GOT3 (cell line): ENCODE measurements around the gene SUN1.

Source experiments
- DNase-seq: peaks from one replicate; lab custom pipeline; 2025; ENCODE audit warnings: mixed read lengths; lab: John Stamatoyannopoulos, UW

The SUN1 gene

DNA sequence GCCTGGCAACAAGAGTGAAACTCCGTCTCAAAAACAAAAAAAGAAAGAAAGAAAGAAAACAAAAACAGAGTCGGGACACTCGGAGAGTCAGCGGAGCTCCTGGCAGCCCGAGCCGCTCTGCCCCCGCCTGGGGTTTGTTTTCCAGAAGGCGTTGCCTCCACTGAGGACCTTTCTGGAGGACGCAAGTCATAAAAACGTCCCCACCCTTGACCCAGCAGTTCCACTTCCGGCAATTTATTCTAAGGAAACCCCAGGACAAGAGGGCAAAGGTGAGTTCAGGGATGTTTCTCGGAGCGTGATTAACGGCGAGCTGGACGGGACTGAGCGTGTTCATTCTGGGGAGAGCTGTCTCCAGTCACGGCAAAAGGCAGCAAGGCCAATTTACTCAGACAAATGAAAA lies 27.0 kb upstream of the SUN1 start:
- DNase-seq, result no peak

DNA sequence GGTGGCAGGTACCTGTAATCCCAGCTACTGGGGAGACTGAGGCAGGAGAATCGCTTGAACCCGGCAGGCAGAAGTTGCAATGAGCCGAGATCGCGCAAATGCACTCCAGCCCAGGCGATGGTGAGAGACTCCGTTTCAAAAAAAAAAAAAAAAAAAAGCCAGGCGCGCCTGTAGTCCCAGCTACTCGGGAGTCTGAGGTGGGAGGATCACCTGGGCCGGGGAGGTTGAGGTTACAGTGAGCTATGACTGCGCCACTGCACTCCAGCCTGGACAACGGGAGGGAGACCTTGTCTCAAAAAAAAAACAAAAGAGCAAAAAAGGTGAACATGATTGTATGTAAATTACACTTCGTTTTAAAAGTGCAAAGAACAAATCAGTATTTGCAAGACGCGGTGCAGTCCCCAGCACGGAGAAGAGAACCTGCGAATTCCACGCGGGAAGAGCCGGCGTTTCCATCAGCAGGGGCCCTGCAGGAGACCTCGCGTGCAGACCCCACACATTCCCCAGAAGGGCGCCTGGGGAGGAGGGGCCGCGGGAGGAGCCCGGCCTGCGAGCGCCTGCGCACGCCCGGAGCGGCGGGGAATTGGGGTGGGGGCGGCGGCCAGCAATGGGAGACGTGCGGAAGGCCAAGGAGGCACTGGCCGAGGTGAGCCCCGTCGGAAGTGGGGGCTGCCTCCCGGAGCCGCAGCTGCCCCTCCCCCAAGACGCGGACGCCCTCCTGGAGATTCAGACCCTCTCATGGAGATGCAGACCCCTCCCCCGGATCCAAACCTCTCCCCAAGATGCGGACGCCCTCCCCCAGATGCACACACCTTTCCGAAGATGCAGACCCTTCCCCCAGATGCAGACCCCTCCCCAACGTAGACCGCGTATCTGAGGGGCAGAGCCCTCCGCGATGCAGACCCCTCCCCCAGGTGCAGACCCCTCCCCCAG lies 16.7 kb upstream of the SUN1 start:
- DNase-seq, result no peak

DNA sequence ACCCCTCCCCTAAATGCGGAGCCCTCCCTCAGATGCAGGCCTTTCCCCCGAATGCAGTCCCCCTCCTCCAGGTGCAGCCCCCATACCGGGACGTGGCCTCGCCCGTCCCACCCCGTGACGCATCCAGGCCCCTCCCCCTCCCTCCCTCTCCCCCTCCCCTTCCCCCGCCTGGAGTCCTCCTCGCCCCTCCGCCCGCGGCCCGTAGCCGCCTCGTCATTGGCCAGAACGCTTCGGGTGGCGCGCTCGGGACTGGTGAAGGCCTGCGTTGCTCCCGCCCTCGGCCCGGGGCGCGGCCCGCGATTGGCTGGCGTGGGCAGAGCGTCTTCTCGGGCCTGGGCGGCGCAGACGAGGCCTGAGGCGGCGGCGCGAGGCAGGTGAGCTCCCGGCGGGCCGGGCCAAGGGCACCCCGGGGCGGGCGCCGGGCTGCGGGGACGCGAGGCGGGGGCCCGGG lies 16.0 kb upstream of the SUN1 start:
- peak; percentile 94 for DNase-seq

DNA sequence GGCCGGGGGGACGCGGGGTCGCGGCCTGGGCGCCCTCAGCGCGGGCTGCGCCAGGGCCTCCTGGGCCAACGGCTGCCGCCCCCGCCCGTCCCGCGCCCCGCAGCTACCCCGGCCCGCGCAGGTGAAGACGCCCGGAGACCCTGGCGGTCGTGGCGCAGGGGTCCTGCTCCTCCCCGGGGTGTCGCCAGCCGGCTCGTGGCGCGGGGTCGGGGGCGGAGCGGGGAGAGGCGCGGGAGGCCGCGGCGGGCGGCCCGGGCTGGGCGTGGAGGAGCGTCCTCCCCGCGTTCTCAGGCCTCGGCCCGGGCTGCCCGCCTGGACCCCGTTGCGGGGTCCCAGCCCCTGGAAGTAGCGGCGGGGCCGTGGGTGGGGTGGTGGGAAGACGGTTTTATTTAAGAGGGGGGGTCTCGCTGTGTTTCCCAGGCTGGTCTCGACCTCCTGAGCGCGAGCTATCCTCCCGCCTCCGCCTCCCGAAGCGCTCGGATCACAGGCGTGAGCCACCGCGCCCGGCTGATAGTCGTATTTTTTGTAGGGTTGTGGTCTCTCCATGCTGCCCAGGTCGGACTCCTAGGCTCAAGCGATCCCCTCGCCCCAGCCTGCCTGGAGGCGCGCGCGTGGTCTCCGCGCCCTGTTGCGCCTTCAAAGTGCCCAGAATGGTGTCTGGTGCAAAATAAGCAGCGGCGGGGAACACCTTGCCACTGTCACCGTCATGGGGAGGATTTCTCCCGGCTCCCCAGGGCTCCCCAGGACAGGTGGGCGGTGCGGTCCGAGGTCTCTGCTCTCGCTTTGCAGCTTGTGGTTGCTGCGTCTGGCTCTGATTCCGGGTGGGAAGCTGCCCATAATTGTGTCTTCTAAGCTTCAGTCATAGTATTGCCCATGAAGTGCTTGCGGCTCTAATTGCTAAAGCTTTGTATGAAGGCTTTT lies 15.3 kb upstream of the SUN1 start:
- no peak for DNase-seq

DNA sequence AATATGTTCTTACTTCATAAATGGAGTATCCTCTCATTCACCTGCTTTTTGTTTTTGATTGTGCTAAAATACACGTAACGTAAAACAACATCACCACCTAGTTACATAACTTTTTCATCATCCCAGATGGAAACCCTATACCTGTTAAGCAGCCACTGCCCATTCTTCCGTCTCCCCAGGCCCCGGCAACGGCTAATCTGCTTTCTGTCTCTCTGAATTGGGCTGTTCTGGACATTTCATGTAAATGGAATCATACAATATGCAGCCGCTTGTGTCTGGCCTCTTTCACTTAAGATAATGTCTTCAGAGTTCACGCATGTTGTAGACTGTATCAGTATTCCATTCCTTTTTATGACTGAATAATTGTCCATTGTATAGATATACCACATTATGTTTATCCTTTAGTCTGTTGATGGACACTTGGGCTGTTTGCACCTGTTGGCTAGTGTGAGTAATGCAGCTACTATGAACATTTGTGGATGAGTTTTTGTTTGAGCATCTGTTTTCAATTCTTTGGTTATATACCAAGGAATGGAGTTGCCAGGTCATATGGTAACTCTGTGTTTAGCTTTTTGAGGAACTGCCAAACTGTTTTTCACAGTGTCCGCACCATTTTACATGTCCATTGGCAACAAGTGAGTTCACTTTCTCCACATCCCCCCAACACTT lies 14.1 kb upstream of the SUN1 start:
- no peak for DNase-seq

DNA sequence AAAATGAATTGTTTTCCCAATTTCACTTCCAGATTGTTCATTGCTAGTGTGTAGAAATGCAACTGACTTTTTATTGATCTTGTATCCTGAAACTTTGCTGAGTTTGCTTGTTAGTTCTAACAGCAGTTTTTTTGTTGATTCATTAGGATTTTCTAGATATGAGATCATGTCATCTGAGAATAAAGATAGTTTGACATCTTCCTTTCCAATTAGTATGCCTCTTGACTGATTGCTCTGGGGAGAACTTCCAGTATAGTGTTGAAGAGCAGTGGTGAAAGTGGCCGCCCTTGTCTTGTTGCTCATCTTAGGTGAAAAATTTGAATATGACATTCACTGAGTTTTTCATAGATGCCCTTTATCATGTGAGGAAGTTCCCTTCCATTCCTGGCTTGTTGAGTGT lies 11.9 kb upstream of the SUN1 start:
- DNase-seq, result no peak

DNA sequence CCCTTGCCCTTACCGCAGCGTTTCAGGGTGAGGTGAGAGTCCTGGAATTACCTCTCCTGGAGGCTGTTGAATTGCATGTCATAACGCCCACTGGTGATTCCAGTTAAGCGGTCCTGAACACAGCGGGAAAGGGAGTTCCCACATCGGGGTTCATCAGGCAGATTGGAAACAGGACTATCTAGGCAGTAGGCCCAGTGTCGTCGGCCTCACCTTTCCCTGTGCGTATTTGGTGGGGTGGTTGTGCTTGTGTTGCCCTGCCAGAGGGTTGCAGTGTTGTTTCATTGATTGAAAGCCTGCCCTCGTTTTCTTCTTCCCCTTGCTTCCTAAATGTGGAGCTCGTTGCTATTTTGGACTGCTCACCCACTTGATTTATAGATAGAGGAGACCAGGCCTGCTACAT lies 10.6 kb upstream of the SUN1 start:
- no peak for DNase-seq

DNA sequence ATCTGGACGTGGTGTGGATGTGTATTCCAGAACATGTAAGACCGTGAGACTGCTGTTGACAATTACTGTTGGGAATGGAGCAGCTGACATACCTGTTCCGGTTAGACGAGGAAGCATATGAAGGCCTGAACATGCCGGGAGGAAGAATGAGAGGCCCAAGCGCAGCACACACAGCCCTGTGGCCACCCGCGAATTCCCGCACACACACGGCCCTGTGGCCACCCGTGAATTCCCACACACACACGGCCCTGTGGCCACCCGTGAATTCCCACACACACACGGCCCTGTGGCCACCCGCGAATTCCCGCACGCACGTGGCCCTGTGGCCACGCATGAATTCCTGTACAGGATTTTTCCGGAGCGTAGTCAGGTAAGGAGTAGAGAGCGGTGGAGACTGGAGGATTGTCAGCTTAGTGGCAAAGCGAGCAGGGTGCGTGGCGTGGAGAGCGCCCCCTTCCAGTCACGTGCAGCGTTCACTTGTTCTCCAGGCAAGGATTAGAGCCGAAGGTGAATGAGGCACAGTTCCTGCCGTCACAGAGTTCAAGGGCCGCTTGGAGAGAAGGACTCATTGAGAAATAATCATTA lies 9.5 kb upstream of the SUN1 start:
- DNase-seq, result no peak

DNA sequence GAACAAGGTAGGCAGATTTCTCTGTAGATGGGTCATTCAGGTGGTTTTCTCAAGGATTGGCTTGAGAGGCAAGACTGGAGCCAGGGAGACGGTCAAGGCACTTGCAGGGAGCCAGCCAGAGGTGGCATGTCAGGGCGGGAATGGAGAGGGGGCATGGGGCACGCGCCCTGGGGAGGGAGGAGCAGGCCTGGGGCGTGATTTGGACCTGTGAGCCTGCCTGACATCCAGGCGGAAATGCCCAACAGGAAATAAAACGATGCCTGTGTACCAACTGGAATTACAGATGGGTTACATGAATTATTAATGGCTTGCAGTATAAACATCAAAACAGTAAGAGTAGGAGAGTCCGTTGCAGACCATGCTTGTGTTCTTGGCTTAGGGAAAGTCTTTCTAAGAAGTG lies 8.6 kb upstream of the SUN1 start:
- DNase-seq, result no peak

DNA sequence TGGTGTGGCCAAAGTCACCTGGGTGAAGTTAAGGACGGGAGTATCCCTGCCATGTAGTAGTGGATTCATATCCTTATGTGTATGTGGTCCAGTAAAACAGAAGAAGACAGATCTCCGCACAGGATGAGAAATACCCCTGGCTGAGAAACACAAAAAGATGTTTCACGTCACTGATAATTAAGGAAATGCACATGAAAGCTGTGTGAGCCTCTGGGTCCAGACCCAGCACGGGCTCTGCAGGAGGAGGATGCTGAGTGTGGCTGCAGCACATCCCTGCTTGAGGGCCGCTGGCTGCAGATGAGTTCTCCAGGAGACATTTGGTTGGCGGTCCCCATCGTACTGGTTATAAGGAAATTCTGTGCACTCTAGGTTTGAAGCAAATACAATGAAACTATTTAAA lies 8.2 kb upstream of the SUN1 start:
- DNase-seq, result no peak

DNA sequence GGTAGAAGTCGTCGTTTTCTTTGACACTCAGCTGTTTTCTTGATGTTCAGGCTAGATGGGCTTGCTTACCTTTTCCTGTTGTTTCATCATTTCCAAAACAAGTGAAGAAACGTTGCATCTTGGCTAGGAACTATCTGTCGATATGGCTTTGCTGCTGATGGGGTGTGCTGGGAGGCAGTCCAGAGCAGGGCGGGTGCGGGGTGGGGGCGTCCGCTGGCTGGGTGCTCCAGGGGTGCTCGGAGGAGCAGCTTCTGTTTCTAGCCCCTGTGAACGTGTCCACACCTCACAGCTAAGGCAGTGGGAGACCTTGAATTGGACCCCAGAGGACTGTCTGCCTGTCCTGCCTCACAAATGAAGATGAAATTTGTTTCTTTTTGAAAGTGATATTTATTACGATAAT lies 7.6 kb upstream of the SUN1 start:
- no peak for DNase-seq

DNA sequence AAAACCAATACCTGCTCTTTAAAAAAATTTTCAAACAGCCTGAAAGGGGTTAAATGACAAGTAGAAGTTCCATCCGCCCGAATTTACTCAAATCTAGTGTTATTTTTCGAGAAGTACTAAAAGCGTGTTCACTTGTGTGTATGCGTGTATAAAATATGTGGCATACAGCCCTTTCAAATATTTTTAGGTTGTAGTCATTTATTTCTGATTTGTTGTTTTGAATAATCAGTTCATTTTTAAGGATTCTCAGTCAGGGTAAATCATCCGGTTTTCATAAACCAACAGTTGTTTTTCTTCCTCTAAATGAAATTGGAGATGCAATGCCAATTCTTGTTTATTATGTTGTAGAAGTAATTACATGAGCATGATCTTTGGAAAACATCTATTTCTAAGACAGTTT lies 6.9 kb upstream of the SUN1 start:
- no peak for DNase-seq

DNA sequence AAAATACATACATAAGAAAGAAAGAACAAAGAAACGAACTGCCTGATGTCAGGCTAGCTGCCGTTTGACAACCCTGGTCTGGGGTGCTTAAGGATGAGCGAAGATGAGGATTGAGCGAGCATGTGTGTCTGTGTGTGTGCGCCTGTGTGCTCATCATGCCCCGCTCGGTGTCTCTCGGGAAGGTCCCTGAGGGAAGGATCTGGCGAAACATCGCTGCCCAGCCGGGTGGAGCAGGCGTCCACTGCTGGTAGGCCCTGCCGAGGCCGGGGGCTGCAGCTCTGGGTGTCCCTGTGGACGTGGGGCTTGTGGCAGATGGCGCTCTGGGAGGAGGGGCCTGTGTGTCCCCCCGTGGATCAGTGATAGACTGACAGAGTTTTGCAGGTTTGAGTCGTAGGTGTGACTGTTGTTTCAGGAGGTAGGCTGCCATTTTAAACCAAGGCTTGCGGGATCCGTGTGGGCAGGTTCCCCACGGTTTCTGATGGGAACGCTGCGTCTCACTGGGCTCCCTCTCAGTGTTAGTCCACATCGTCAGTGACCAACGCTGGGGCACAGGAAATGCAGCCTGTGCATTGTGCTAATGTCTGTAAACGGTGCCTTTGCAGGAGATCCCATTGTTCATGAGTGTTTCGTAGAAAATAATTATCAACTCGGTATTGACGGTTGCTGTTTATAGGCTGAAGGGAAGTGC lies 5.9 kb upstream of the SUN1 start:
- no peak for DNase-seq

DNA sequence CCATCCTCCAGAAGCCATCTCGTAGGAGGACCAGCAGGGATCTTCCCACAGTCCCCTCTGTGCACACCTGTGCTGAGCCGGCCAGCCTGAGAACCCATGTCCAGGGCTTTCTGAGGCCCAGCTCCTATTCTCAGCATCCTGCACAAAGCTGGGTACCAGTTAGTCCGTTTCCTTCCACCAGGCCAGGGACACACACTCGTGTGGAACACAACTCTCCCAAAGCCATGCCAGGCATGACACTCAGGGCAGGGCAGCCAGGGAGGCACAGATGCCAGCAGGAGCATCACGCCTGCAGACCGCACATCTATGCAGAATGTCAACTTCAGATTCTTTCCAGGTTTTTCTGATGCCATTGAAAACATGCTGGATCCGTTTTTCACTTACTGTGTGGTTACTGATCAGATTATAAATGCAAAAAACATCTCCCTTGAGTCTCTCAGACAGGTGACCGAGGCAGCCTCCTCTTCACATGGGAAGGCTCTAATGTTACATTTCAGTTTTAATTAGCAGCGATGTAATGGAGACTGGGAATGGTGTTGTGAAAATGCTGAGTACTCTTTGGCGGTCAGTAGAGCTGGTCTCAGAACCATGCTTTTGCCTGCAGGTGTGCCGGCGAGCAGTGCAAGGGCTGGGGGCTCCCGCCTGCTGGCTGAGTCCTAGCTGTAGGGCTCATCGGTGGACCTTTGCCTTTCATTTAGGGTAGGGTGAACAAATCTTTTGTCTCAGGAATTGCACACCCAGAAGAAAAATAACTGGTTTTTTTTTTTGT lies 3.3 kb upstream of the SUN1 start:
- no peak for DNase-seq

DNA sequence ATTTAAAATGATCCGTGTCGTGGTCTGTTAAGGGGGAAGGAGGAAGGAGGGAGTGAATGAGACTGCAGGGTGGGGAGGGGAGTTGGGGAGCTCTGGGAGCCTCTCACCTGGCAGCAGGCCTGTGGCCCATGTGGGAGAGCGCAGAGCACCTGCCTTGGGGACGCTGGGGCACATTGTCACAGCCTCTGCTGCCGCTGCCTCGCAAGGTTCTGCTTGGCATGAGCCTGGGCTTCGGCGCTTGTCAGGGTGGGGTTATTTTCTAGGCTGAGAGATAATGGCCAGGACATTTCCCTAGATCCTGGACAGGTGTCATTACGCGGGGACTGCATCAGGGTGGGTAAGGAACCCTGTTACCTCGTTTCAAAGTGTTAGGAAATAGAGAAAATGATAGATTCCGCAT lies 2.2 kb upstream of the SUN1 start:
- DNase-seq, result no peak

DNA sequence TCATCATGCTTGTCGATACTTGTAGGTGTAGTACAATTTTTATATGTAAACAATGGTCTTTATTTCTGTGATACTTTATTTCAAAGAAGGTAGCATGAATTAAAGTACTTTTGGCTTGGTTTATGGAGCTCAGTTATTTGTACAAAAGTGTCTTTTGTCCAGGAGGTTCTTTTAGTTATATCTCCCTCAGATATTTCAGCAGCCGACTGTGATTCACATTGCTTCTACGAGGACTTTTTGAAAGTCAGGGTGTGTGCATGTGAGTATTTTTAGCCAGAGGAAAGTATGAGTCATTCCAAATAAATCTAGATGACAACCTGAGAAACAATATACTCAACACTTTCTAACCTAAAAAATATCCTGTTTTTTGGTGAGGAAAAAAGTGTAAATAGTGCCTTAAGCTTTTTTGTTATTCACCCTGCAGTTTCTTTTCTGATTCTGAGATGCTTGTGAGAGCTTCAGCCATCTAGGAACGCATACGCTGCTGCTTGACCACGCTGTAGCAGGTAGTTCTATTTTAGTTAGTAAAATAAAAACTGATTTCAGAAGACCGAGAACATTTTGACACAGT lies 595 bp upstream of the SUN1 start:
- no peak for DNase-seq

DNA sequence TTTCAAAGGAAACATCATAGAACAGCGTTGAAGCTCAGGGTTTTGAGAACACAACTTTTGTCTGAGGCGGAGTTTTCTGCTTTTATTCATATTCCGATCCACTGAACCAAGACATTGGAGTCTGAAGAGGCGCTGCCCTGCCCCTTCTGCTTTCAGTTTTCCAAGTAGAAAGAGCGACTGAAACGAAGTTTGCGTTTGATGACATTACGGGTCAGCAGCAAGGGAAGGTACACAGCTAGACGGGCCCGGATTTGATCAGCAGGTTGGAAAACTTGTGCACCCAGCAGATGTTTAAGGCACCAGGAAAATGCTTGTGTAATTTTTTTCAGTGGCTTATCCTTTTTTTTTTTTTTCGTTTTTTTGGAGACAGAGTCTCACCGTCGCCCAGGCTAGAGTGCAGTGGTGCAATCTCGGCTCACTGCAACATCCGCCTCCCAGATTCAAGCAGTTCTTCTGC lies 720 bp downstream of the SUN1 start:
- DNase-seq, result no peak

DNA sequence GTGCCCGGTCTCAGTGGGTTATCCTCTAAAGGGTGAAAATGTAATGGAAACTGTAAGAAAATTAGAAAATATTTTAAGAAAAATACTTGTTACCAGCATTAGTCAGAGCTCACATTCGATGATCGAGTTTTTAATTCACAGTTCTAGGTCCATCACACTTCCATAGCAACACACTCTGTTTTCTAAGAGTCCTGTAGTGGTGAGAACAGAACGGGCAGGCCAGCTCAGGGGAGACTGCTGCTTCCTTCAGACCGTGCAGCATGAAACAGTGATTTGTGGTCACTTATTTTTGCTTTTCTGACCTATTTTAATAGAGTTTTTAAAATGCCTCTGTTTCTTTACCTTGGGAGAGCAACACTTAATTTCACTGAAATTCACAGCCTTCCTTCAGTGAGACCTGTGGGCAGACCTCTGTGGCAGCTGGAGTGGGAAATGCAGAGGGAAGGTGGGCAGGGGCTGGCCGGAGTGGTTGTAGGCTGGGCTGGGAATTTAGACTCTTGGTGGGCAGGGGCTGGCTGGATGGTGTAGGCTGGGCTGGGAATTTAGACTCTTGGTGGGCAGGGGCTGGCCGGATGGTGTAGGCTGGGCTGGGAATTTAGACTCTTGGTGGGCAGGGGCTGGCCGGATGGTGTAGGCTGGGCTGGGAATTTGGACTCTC lies 1.5 kb downstream of the SUN1 start:
- no peak for DNase-seq

DNA sequence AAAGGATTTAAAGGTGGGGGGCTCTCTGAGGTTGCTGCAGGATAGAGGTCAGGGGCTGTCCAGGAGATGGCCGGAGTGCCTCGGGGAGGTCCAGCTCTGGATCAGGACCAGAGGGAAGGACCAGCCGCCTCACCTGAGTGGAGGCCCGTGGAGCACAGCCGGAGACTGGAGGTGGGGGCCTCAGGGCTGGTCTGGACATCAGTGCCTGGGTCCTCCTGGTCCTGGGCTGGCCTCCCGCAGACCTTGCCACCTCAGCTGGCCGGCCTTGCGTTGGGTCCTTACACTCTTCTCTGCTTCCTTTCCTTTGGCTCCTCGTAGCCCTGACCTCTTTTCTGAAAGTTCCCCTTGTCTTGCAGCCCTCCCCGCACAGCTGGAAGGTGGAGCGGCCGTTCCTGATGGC lies 2.0 kb downstream of the SUN1 start:
- no peak for DNase-seq

DNA sequence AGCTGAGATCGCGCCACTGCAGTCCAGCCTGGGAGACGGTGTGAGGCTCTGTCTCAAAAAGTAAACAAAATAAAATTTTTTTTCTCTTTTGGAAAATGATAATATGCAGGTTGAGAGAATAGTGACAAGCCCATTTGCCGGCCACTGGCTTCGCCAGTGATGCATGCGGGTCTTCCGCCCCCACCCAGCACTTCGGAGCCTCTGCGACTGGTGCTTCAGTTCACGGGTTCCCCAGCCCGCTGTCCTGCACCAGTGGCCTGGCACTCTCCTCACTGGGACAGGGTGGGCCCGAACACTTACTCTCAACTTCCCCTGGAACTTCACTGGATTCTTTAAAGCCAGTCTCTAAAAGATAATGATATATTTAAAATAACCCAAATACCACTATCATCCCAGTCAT lies 2.7 kb downstream of the SUN1 start:
- DNase-seq, result no peak
